GM23248 (cell line): ENCODE measurements around the gene COL15A1.

Experiments
- EZH2 ChIP-seq: fragments of 200-600 bp; sonication (generic); IDR thresholded peaks from 2 replicates; pipeline ENCODE4 v1.6.1; 2018; ENCODE audit warnings: antibody characterized with exemption, mild to moderate bottlenecking; ENCODE audit not compliant: insufficient read depth, poor library complexity, severe bottlenecking
- EZH2phosphoT487 ChIP-seq: fragments of 200-600 bp; sonication (generic); IDR thresholded peaks from 2 replicates; pipeline ENCODE4 v1.6.1; 2018; ENCODE audit warnings: antibody characterized with exemption, moderate library complexity, mild to moderate bottlenecking, low read depth; ENCODE audit not compliant: insufficient read depth

DNA sequence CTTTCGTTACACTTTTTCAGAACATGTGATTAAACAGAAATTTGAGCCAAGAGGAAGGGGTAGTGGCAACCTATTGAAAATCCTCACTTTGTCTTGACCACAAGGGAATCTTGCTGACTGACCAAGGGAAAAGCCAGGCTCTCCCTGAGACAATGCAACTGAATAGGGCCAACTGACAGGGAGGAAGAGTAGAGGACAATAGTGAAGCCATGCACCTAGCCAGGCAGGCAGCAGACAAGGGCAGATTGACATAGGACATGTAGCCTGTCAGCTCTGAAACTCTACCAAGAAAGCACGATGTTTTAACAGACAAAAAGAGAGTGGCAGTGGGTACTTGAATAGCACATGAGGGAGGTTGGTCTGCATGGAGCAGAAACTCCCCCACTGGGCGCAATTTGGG lies 152.7 kb downstream of the COL15A1 start:
- no peak for TF ChIP-seq EZH2phosphoT487
- TF ChIP-seq EZH2, result no peak
